ENCODE results near the gene NFYC.

The NFYC gene

GRCh38 chr1:40734882-40735628, 43.6 kb downstream of the NFYC start:
- no peak for TF ChIP-seq CTCF (IDR thresholded peaks at IDR 0.05; ENCODE audit: low read depth, low read length, missing control alignments)
- no peak for DNase-seq (ENCODE audit: extremely low read depth, low read depth)
- H3K4me3 ChIP-seq (replicated peaks; ENCODE audit: low read depth, low read length): no peak overlapping the region

GRCh38 chr1:40736085-40736531, 44.6 kb downstream of the NFYC start:
- TF ChIP-seq CTCF (IDR thresholded peaks at IDR 0.05; ENCODE audit: low read depth, low read length, missing control alignments): no peak
- no peak overlapping the region for H3K4me3 ChIP-seq (replicated peaks; ENCODE audit: low read depth, low read length)
- DNase-seq (ENCODE audit: extremely low read depth, low read depth): no peak

- no peak for TF ChIP-seq CTCF (IDR thresholded peaks at IDR 0.05; ENCODE audit: low read depth, low read length, missing control alignments)
- H3K4me3 ChIP-seq (replicated peaks; ENCODE audit: low read depth, low read length): no peak overlapping the region
- DNase-seq (ENCODE audit: extremely low read depth, low read depth): no peak
These were observed 47.3 kb downstream of the NFYC start for GRCh38 chr1:40738831-40739230.

- no peak for DNase-seq (ENCODE audit: extremely low read depth, low read depth)
- no peak overlapping the region for H3K4me3 ChIP-seq (replicated peaks; ENCODE audit: low read depth, low read length)
- TF ChIP-seq CTCF (IDR thresholded peaks at IDR 0.05; ENCODE audit: low read depth, low read length, missing control alignments): no peak
These were observed 48.0 kb downstream of the NFYC start for GRCh38 chr1:40739455-40740008.

GRCh38 chr1:40740039-40740996, 48.8 kb downstream of the NFYC start:
- no peak overlapping the region for H3K4me3 ChIP-seq (replicated peaks; ENCODE audit: low read depth, low read length)
- no peak for DNase-seq (ENCODE audit: extremely low read depth, low read depth)
- no peak for TF ChIP-seq CTCF (IDR thresholded peaks at IDR 0.05; ENCODE audit: low read depth, low read length, missing control alignments)

GRCh38 chr1:40740997-40741736, 49.7 kb downstream of the NFYC start:
- DNase-seq (ENCODE audit: extremely low read depth, low read depth): no peak
- no peak overlapping the region for H3K4me3 ChIP-seq (replicated peaks; ENCODE audit: low read depth, low read length)
- no peak for TF ChIP-seq CTCF (IDR thresholded peaks at IDR 0.05; ENCODE audit: low read depth, low read length, missing control alignments)
